WI38 (cell line): ENCODE measurements around the gene BUB3.

Experiments used
- H3K4me3 ChIP-seq: 2 replicates; pipeline ENCODE4 v1.5.1; 2011; ENCODE audit warnings: low read depth, mild to moderate bottlenecking, control low read depth, low read length
- TF ChIP-seq, protein P1 (sequence below): IDR thresholded peaks from 2 replicates; pipeline ENCODE4 v1.5.1; 2012; ENCODE audit warnings: low read depth, mild to moderate bottlenecking, control low read depth, low read length

Gene BUB3, protein sequence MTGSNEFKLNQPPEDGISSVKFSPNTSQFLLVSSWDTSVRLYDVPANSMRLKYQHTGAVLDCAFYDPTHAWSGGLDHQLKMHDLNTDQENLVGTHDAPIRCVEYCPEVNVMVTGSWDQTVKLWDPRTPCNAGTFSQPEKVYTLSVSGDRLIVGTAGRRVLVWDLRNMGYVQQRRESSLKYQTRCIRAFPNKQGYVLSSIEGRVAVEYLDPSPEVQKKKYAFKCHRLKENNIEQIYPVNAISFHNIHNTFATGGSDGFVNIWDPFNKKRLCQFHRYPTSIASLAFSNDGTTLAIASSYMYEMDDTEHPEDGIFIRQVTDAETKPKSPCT

DNA sequence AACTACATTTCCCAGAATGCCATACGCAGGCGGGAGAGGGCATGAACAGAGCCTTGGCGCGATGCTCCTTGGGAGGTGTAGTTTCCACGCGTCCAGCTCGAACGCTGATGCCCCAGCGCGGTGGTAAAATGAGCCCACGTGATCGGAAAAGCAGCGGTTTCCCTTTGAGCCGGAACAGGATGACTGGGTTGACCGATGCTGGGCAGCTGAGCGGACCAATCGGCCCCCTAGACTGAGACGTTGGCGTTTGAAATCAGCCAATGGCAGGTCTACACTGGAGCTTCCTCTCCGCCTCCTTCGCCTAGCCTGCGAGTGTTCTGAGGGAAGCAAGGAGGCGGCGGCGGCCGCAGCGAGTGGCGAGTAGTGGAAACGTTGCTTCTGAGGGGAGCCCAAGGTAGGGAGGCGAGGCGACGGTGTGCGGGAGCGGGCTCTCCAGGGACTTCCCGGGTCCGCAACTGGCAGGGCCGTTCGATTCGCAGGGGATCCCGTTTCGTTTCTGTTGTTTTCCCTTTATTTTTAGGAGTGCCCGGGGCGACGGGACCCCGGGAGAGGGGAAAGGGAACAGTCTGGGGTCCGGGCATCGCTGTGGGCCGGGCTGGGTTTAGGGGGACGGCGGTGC lies at the start of gene BUB3:
BUB3 (plus strand) TSS at position 311 of the 619 bp plus-strand sequence. CDS start 516 bp downstream, outside the sequence.
- H3K4me3 ChIP-seq = peak within 1 kb of the TSS; percentile 95
- TF ChIP-seq, protein P1, sequence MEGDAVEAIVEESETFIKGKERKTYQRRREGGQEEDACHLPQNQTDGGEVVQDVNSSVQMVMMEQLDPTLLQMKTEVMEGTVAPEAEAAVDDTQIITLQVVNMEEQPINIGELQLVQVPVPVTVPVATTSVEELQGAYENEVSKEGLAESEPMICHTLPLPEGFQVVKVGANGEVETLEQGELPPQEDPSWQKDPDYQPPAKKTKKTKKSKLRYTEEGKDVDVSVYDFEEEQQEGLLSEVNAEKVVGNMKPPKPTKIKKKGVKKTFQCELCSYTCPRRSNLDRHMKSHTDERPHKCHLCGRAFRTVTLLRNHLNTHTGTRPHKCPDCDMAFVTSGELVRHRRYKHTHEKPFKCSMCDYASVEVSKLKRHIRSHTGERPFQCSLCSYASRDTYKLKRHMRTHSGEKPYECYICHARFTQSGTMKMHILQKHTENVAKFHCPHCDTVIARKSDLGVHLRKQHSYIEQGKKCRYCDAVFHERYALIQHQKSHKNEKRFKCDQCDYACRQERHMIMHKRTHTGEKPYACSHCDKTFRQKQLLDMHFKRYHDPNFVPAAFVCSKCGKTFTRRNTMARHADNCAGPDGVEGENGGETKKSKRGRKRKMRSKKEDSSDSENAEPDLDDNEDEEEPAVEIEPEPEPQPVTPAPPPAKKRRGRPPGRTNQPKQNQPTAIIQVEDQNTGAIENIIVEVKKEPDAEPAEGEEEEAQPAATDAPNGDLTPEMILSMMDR = no peak

DNA sequence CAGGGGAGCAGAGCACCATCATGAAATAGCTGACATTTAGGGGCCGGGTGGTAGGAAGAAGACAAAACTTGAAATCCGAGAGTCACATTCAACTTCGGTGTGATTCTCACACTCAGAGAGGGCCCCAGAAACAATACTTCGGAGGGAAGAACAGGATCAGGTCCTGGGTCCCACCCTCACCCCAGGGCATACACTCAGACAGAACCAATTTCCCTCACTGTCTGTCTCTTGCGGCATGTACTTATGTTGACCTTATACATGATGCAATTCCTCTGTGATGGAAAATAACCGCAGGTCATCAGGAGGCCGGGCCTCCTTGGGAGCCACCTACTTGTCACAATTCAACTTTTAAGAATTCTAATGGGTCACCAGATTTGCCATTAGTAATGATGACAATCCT lies 44.7 kb upstream of the BUB3 start:
- no peak overlapping the region for H3K4me3 ChIP-seq
- TF ChIP-seq, protein P1 = no peak

DNA sequence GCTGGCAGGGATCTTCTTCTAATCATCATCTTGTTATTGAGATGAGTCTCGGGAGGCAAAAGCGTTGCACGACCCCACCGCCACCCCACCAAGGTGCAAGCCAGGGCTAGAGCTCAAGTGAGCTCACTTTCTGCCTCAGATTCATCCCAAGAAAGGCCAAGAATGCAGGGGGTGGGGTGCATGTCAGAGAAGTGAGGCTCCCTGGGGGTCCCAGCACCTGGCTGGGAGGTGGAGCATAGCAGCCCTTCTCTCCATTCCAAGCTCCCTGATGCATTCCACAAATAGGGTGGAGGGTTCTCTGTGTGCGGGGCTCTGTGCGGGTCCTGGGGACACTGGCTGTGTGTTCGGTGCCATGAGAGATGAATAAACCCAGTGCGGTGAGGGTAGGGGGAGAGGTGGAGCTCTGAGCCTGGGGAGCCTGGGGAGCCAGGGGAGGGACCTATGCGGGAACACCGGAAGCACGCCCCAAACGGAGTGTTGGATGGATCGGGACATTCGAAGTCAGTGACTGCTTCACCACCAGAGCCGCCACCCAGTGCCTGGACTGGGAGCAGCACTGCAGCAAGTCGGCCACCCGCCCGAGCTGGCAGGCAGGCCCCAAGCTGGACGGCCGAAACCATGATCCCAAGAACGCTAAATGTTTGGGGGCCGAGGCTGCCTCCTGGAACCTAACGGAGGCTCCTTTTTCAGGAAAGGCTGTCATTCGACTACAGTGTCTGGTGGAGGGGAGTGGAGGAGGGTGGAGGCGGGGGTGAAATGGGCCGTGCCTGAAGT lies 36.4 kb upstream of the BUB3 start:
- TF ChIP-seq, protein P1 = no peak
- H3K4me3 ChIP-seq = no peak overlapping the region

DNA sequence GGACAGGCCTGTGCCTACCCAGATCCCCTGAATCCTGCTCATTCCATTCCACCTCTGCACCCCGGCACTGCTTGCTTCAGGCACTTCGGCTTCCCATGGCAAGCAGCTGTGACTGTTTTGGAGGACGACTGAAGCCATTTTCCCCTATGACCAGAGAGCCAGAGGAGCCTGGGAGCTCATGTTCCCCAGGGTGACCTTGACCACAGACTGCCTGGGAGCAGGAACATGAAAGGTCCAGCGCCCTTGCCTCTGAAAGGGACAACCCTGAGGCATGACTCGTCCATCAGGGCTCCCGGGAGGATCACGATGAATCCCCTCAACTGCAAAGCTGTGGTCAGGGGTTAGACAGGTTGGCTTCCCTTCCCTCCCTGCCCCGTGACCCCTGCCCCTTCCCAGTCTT lies 35.1 kb upstream of the BUB3 start:
- H3K4me3 ChIP-seq = no peak overlapping the region
- TF ChIP-seq, protein P1 = no peak

DNA sequence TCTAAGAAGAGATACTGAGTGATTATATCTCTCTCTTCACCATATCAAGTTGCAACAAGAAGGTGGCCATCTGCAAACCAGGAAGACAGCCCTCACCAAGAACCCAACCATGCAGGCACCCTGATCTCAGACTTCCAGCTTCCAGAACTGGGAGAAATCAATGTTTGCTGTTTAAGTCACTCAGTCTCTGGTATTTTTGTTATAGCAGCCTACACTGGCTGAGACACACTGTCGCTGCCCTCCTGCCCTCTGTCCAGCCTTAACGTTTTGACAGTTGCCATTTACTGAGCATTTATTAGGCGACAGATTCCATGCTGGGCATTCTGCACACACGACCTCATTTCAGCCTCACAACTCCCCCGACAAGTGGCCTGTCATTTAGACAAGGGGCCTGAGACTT lies 28.0 kb upstream of the BUB3 start:
- no peak overlapping the region for H3K4me3 ChIP-seq
- TF ChIP-seq, protein P1 = no peak

DNA sequence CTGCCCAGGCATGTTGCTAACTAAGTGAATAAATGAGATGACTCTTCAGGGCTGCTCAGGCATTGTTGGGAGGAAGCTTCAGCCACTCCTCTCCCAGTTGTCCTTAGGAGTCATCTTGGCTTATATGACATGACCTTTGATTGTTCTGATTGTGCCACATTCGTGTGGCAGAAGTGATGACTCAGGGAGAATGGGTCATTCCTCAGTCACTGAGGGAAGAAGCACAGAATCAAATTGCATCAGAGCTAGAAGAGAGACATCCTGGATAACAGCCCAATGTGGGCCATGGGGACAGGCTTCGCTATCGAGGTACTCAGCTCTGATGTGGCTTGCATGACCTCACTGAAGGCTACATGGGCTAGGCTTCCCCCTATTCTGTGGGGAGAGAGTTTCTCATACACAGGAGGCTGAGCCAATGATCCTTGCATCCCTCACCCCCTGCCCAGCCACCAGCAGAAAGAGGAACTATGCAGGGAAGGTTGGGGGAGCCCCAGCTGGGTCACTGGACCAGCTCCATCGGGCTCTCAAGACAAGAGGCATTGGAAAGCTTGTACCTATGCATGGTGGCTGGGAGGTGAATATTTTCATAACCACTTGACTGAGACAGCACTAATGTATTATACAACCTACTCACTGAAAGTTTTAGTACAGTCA lies 24.5 kb upstream of the BUB3 start:
- no peak overlapping the region for H3K4me3 ChIP-seq
- TF ChIP-seq, protein P1 = no peak
